GM06990 (cell line): ENCODE measurements around the gene SLC6A5.
A peak's percentile ranks its signal among the peaks of the same experiment; 100 is the strongest.

ENCODE experiments used
- DNase-seq: peaks from one replicate; pipeline ENCODE4 v3.0.0-alpha.2; 2011; ENCODE audit not compliant: insufficient read length; ENCODE audit errors: extremely low read depth
- H3K27me3 ChIP-seq: replicated peaks from 2 replicates; pipeline ENCODE4 v1.6.0; 2011; ENCODE audit warnings: low read length; ENCODE audit not compliant: control insufficient read depth, insufficient read depth
- H3K36me3 ChIP-seq: 2 replicates; pipeline ENCODE4 v1.5.1; 2011; ENCODE audit warnings: low read length; ENCODE audit not compliant: control insufficient read depth, insufficient read depth
- H3K4me3 ChIP-seq: replicated peaks from 2 replicates; pipeline ENCODE4 v1.5.1; 2011; ENCODE audit warnings: low read depth, mild to moderate bottlenecking, control low read depth, low read length
- TF ChIP-seq, protein P1 (sequence below): IDR thresholded peaks from 2 replicates; pipeline ENCODE4 v1.5.1; 2011; ENCODE audit warnings: low read length, control low read depth, mild to moderate bottlenecking, inconsistent platforms; ENCODE audit not compliant: insufficient read depth, poor library complexity, severe bottlenecking

The SLC6A5 gene

DNA sequence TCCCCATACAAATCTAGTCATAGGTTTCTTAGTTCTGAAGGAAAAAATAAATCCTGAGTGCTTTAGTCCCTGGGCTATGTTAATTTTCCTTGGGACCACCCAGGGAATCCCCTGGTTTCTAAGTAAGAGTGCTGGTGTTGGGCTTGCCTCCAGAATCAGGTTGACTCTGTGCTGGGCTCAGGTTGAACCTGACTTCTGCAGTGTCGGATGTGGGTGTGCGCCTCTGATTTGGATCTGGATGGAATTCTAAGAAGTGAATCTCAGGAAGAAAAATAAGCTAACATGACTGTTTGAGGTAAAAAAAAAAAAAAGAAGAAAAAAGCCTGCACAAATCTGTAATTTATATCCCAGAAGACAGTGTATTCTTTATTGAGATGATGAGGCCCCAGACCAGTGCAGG lies 41.0 kb downstream of the SLC6A5 start:
- TF ChIP-seq, protein P1, sequence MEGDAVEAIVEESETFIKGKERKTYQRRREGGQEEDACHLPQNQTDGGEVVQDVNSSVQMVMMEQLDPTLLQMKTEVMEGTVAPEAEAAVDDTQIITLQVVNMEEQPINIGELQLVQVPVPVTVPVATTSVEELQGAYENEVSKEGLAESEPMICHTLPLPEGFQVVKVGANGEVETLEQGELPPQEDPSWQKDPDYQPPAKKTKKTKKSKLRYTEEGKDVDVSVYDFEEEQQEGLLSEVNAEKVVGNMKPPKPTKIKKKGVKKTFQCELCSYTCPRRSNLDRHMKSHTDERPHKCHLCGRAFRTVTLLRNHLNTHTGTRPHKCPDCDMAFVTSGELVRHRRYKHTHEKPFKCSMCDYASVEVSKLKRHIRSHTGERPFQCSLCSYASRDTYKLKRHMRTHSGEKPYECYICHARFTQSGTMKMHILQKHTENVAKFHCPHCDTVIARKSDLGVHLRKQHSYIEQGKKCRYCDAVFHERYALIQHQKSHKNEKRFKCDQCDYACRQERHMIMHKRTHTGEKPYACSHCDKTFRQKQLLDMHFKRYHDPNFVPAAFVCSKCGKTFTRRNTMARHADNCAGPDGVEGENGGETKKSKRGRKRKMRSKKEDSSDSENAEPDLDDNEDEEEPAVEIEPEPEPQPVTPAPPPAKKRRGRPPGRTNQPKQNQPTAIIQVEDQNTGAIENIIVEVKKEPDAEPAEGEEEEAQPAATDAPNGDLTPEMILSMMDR, result no peak
- Histone ChIP-seq H3K36me3 (no peaks in the 10 kb centered on the region), H3K27me3 (no peaks in the 10 kb centered on the region; the same call in none of the 2 replicates), H3K4me3 (no peak overlapping the region)
- DNase-seq, result no peak

DNA sequence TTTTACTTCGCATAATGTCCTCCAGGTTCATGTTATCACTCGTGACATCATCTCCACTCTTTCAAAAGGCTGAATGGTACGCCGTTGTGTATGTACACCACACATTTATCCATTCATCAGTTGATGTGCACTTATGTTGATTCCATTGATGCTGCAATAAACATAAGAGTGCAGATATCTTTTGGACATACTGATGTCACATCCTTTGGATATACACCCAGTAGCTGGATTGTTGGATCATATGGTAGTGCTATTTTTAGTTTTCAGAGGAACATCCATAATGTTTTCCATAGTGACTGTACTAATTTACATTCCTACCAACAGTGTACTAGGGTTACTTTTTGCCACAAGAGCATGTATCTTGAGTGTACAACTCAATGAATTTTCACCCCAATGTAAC lies 45.0 kb downstream of the SLC6A5 start:
- Histone ChIP-seq H3K4me3 (no peak overlapping the region), H3K27me3 (no peaks in the 10 kb centered on the region; the same call in none of the 2 replicates), H3K36me3 (no peaks in the 10 kb centered on the region)
- no peak for DNase-seq
- TF ChIP-seq, protein P1, result no peak

DNA sequence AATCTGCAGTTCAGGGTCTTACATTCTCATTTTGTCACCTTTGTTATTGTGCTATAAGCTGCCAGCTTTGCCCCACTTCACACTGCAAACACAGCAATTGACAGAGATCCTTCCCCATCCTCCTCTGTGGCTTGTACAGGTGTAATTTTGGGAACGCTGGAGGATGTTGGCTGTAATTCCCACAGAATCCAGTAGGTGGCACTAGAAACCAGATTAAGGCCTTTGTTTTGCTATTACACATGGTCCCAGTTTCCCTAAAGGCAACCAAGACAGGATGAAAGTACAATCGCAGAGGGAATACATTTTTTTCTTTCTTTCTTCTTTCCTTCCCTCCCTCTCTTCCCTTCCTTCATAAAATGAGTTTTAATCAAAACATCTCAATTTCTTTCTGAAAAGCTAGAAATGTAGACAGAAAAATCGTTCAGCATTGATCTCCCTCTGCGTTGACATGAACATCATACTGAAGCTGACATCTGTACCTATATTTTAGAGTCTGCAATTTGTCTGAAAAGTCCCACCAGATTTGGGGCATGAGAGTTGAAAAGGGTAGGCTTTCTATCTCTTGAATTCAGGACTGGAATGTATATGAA lies 48.7 kb downstream of the SLC6A5 start:
- TF ChIP-seq, protein P1, result peak; percentile 81
- no peak for DNase-seq
- Histone ChIP-seq H3K36me3 (no peaks in the 10 kb centered on the region), H3K4me3 (no peak overlapping the region), H3K27me3 (no peaks in the 10 kb centered on the region)

DNA sequence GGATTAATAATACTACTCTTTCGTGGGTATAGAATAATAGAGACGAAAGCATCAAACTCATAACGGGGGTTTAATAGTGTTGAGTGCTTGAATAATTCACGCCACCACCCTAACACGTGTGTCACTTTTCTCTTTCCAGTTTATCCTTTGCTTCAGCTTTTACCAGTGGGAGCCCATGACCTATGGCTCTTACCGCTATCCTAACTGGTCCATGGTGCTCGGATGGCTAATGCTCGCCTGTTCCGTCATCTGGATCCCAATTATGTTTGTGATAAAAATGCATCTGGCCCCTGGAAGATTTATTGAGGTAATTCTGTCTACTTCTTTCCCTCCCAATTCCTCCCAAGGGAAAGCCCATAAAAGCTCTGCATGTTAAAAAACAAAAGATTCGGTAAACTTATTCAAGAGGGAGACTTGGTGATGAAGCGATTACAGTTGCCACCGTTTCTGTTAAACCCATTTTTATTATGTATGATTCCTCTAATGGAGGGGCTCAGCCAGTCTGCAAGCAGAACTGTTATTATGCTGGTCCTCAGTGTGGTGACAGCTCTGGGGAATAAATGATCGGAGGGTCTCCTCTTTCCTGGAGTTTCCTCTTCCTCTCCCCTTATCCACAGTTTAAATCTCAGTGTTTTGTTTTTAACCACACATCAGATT lies 52.9 kb downstream of the SLC6A5 start:
- Histone ChIP-seq H3K4me3 (no peak overlapping the region), H3K27me3 (no peaks in the 10 kb centered on the region; the same call in 1 of the 2 replicates), H3K36me3 (no peaks in the 10 kb centered on the region)
- no peak for DNase-seq
- TF ChIP-seq, protein P1, result no peak

DNA sequence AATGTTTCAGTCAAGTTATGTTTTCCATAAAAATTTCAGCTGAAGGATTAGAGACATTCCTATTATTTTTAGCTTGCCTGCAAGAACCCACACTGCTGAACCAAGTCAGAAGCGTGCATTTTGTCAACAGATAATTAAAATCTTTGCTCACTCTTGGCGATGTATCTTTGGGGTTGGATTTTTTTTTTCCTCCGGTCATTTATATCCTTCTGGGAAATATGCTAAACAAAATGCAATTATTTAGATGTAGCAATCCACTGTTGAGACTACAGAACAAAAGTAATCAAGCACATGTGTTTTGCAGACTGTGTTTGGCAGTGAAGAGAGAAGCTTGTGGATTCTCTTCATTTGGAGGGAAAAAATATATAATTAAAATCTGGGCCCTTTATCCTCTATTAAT lies 54.6 kb downstream of the SLC6A5 start:
- TF ChIP-seq, protein P1, result no peak
- H3K4me3 ChIP-seq, result no peak overlapping the region
- DNase-seq, result no peak
- H3K36me3 ChIP-seq, result no peaks in the 10 kb centered on the region
- no peaks in the 10 kb centered on the region; the same call in 1 of the 2 replicates for H3K27me3 ChIP-seq
